ENCODE measurements around the gene ANAPC2. TPM values are rescaled to one million over a fixed set of nuclear protein-coding genes. Genes with fewer than 3 reads are reported as not detected.

Gene ANAPC2
- total RNA-seq, 2 donors from 2014 or later, result 66.5 to 69.2 TPM

- H3K27me3 Mint-ChIP-seq (ENCODE audit: insufficient read depth), result no peaks in the 10 kb centered on the region
Measured at GRCh38 chr9:137233143-137233980, 45.0 kb upstream of the ANAPC2 start.

GRCh38 chr9:137232510-137232909, 44.1 kb upstream of the ANAPC2 start:
- DNase-seq, result no peak
- Mint-ChIP-seq H3K27ac (no peak overlapping the region), H3K4me1 (peaks cover 8% of the 10 kb centered on the region), H3K36me3 (ENCODE audit: low read depth) (no peaks in the 10 kb centered on the region), H3K9me3 (no peaks in the 10 kb centered on the region), H3K27me3 (ENCODE audit: insufficient read depth) (no peaks in the 10 kb centered on the region), H3K4me3 (no peak overlapping the region)
- H3K9ac ChIP-seq (ENCODE audit: extremely low read depth, low read length, poor library complexity, severe bottlenecking), result no peak overlapping the region
- H3K4me3 ChIP-seq (ENCODE audit: low read length), result no peak overlapping the region
- TF ChIP-seq CTCF (conservative IDR thresholded peaks at IDR 0.05), result no peak
- no peaks in the 10 kb centered on the region for H3K27me3 ChIP-seq (ENCODE audit: control insufficient read depth, insufficient read depth, low read length, poor library complexity, severe bottlenecking)
- no peak overlapping the region for H3K27ac ChIP-seq (ENCODE audit: low read depth, low read length)
- H3K4me1 ChIP-seq (ENCODE audit: control insufficient read depth, insufficient read depth, low read length), result peaks cover 9% of the 10 kb centered on the region
- 94 to 100% methylated on average over 7 to 24 of the region's 24 CpGs for WGBS, 2 experiments (ENCODE audit: insufficient coverage in 1 of 2, insufficient read length in 1 of 2)
- no peaks in the 10 kb centered on the region for H3K9me3 ChIP-seq (ENCODE audit: control insufficient read depth, low read length)
- no peaks in the 10 kb centered on the region for H3K36me3 ChIP-seq (ENCODE audit: control insufficient read depth, insufficient read depth, low read length)

More at GRCh38 chr9:137233143-137233980, 45.0 kb upstream of the ANAPC2 start:
- Mint-ChIP-seq H3K4me3 (no peak overlapping the region), H3K27ac (no peak overlapping the region), H3K9me3 (no peaks in the 10 kb centered on the region), H3K4me1 (peaks cover 13% of the 10 kb centered on the region), H3K36me3 (ENCODE audit: low read depth) (no peaks in the 10 kb centered on the region)
- WGBS, 2 experiments (ENCODE audit: insufficient coverage in 1 of 2, insufficient read length in 1 of 2), result 91 to 95% methylated on average over 14 to 39 of the region's 40 CpGs
- no peak for DNase-seq
- peaks cover 15% of the 10 kb centered on the region for H3K4me1 ChIP-seq (ENCODE audit: control insufficient read depth, insufficient read depth, low read length)
- H3K36me3 ChIP-seq (ENCODE audit: control insufficient read depth, insufficient read depth, low read length), result no peaks in the 10 kb centered on the region
- no peaks in the 10 kb centered on the region for H3K27me3 ChIP-seq (ENCODE audit: control insufficient read depth, insufficient read depth, low read length, poor library complexity, severe bottlenecking)
- no peak overlapping the region for H3K4me3 ChIP-seq (ENCODE audit: low read length)
- no peak overlapping the region for H3K27ac ChIP-seq (ENCODE audit: low read depth, low read length)
- no peak overlapping the region for H3K9ac ChIP-seq (ENCODE audit: extremely low read depth, low read length, poor library complexity, severe bottlenecking)
- no peak for TF ChIP-seq CTCF (conservative IDR thresholded peaks at IDR 0.05)
- H3K9me3 ChIP-seq (ENCODE audit: control insufficient read depth, low read length), result no peaks in the 10 kb centered on the region

GRCh38 chr9:137232101-137232500, 43.7 kb upstream of the ANAPC2 start:
- peaks cover 6% of the 10 kb centered on the region for H3K4me1 Mint-ChIP-seq

More at GRCh38 chr9:137232101-137232500, 43.7 kb upstream of the ANAPC2 start:
- H3K9ac ChIP-seq (ENCODE audit: extremely low read depth, low read length, poor library complexity, severe bottlenecking), result no peak overlapping the region
- no peaks in the 10 kb centered on the region for H3K9me3 Mint-ChIP-seq
- H3K4me1 ChIP-seq (ENCODE audit: control insufficient read depth, insufficient read depth, low read length), result peaks cover 5% of the 10 kb centered on the region
- H3K36me3 Mint-ChIP-seq (ENCODE audit: low read depth), result no peaks in the 10 kb centered on the region
- H3K36me3 ChIP-seq (ENCODE audit: control insufficient read depth, insufficient read depth, low read length), result no peaks in the 10 kb centered on the region
- TF ChIP-seq CTCF (conservative IDR thresholded peaks at IDR 0.05), result no peak
- no peak overlapping the region for H3K27ac Mint-ChIP-seq
- H3K27me3 Mint-ChIP-seq (ENCODE audit: insufficient read depth), result no peaks in the 10 kb centered on the region
- no peaks in the 10 kb centered on the region for H3K27me3 ChIP-seq (ENCODE audit: control insufficient read depth, insufficient read depth, low read length, poor library complexity, severe bottlenecking)
- H3K27ac ChIP-seq (ENCODE audit: low read depth, low read length), result no peak overlapping the region
- H3K4me3 Mint-ChIP-seq, result no peak overlapping the region
- no peak overlapping the region for H3K4me3 ChIP-seq (ENCODE audit: low read length)
- H3K9me3 ChIP-seq (ENCODE audit: control insufficient read depth, low read length), result no peaks in the 10 kb centered on the region
- DNase-seq, result no peak
- WGBS, 2 experiments (ENCODE audit: insufficient coverage in 1 of 2, insufficient read length in 1 of 2), result 93% methylated on average over 5 to 10 of the region's 10 CpGs
